ENCODE results near the gene PRSS56.

The PRSS56 gene

GRCh38 chr2:232574674-232575403, 54.7 kb downstream of the PRSS56 start:
- DNase-seq: no peak
